ENCODE results near the gene KRT9.
"Not testable (repeated sequence)": the region's sequence is repeated elsewhere in the genome, so short reads cannot be mapped to it uniquely, and the experiment has no call there.

KRT9 gene

GRCh38 chr17:41571561-41572434 lies at the start of gene KRT9:
KRT9 (minus strand) TSS chr17:41572059; CDS start chr17:41571992, 67 bp downstream.
- peaks cover 21% of the 10 kb centered on the region for H3K9me3 Mint-ChIP-seq
- H3K4me3 Mint-ChIP-seq: no peak within 1 kb of the TSS
- H3K4me1 Mint-ChIP-seq: peaks cover 22% of the 10 kb centered on the region
- H3K27me3 Mint-ChIP-seq: peaks cover 63% of the 10 kb centered on the region
- ATAC-seq (replicated peaks; ENCODE audit: extremely low read depth, poor library complexity, severe bottlenecking) (no peak), DNase-seq (ENCODE audit: low spot score in 2 of 2) (no peak)
- no peak within 1 kb of the TSS for H3K27ac Mint-ChIP-seq (ENCODE audit: low read depth)
- peaks cover 7% of the 10 kb centered on the region for H3K36me3 Mint-ChIP-seq (ENCODE audit: insufficient read depth)

- peaks cover 40% of the 10 kb centered on the region for H3K27me3 Mint-ChIP-seq
- H3K9me3 Mint-ChIP-seq; DNase-seq (ENCODE audit: low spot score in 2 of 2); H3K36me3 Mint-ChIP-seq (ENCODE audit: insufficient read depth); ATAC-seq (replicated peaks; ENCODE audit: extremely low read depth, poor library complexity, severe bottlenecking); H3K4me3 Mint-ChIP-seq; H3K27ac Mint-ChIP-seq (ENCODE audit: low read depth); H3K4me1 Mint-ChIP-seq: not testable (repeated sequence)
Measured at GRCh38 chr17:41621435-41621817, 49.6 kb upstream of the KRT9 start.

- H3K27me3 Mint-ChIP-seq: peaks cover 36% of the 10 kb centered on the region
- H3K4me1 Mint-ChIP-seq: no peaks in the 10 kb centered on the region
- H3K36me3 Mint-ChIP-seq (ENCODE audit: insufficient read depth): peaks cover 5% of the 10 kb centered on the region
- no peak overlapping the region for H3K4me3 Mint-ChIP-seq
- H3K9me3 Mint-ChIP-seq: no peaks in the 10 kb centered on the region
- H3K27ac Mint-ChIP-seq (ENCODE audit: low read depth): no peak overlapping the region
- DNase-seq (ENCODE audit: low spot score in 2 of 2) (no peak), ATAC-seq (replicated peaks; ENCODE audit: extremely low read depth, poor library complexity, severe bottlenecking) (no peak)
Measured at GRCh38 chr17:41620583-41621434, 49.0 kb upstream of the KRT9 start.

GRCh38 chr17:41619927-41620582 lies 48.2 kb upstream of the KRT9 start:
- DNase-seq (ENCODE audit: low spot score in 2 of 2); H3K4me1 Mint-ChIP-seq; H3K27ac Mint-ChIP-seq (ENCODE audit: low read depth); H3K36me3 Mint-ChIP-seq (ENCODE audit: insufficient read depth); H3K9me3 Mint-ChIP-seq; ATAC-seq (replicated peaks; ENCODE audit: extremely low read depth, poor library complexity, severe bottlenecking); H3K4me3 Mint-ChIP-seq: not testable (repeated sequence)
- peaks cover 39% of the 10 kb centered on the region for H3K27me3 Mint-ChIP-seq

GRCh38 chr17:41619036-41619926 lies 47.4 kb upstream of the KRT9 start:
- ATAC-seq (replicated peaks; ENCODE audit: extremely low read depth, poor library complexity, severe bottlenecking) (no peak), DNase-seq (ENCODE audit: low spot score in 2 of 2) (no peak)
- H3K27me3 Mint-ChIP-seq: peaks cover 47% of the 10 kb centered on the region
- no peak overlapping the region for H3K27ac Mint-ChIP-seq (ENCODE audit: low read depth)
- no peak overlapping the region for H3K4me3 Mint-ChIP-seq
- H3K9me3 Mint-ChIP-seq: no peaks in the 10 kb centered on the region
- H3K36me3 Mint-ChIP-seq (ENCODE audit: insufficient read depth): peaks cover 5% of the 10 kb centered on the region
- H3K4me1 Mint-ChIP-seq: no peaks in the 10 kb centered on the region

GRCh38 chr17:41618341-41619035 lies 46.6 kb upstream of the KRT9 start:
- DNase-seq (ENCODE audit: low spot score in 2 of 2): no peak
- Mint-ChIP-seq H3K9me3 (no peaks in the 10 kb centered on the region), H3K27me3 (peaks cover 55% of the 10 kb centered on the region), H3K27ac (ENCODE audit: low read depth) (no peak overlapping the region), H3K4me1 (no peaks in the 10 kb centered on the region), H3K36me3 (ENCODE audit: insufficient read depth) (peaks cover 5% of the 10 kb centered on the region), H3K4me3 (no peak overlapping the region)
- ATAC-seq (replicated peaks; ENCODE audit: extremely low read depth, poor library complexity, severe bottlenecking): no peak

GRCh38 chr17:41617698-41618097 lies 45.8 kb upstream of the KRT9 start:
- Mint-ChIP-seq H3K9me3 (no peaks in the 10 kb centered on the region), H3K27ac (ENCODE audit: low read depth) (no peak overlapping the region), H3K36me3 (ENCODE audit: insufficient read depth) (peaks cover 5% of the 10 kb centered on the region), H3K4me1 (no peaks in the 10 kb centered on the region), H3K4me3 (no peak overlapping the region), H3K27me3 (peaks cover 59% of the 10 kb centered on the region)
- ATAC-seq (replicated peaks; ENCODE audit: extremely low read depth, poor library complexity, severe bottlenecking) (no peak), DNase-seq (ENCODE audit: low spot score in 2 of 2) (no peak)

- no peaks in the 10 kb centered on the region for H3K4me1 Mint-ChIP-seq
- ATAC-seq (replicated peaks; ENCODE audit: extremely low read depth, poor library complexity, severe bottlenecking) (no peak), DNase-seq (ENCODE audit: low spot score in 2 of 2) (no peak)
- peaks cover 2% of the 10 kb centered on the region for H3K36me3 Mint-ChIP-seq (ENCODE audit: insufficient read depth)
- no peak overlapping the region for H3K4me3 Mint-ChIP-seq
- H3K27ac Mint-ChIP-seq (ENCODE audit: low read depth): no peak overlapping the region
- H3K9me3 Mint-ChIP-seq: no peaks in the 10 kb centered on the region
- H3K27me3 Mint-ChIP-seq: peaks cover 58% of the 10 kb centered on the region
Measured at GRCh38 chr17:41617136-41617535, 45.3 kb upstream of the KRT9 start.

- not testable (repeated sequence) for DNase-seq (ENCODE audit: low spot score in 2 of 2); H3K4me1 Mint-ChIP-seq; H3K36me3 Mint-ChIP-seq (ENCODE audit: insufficient read depth); H3K27ac Mint-ChIP-seq (ENCODE audit: low read depth); H3K4me3 Mint-ChIP-seq; H3K9me3 Mint-ChIP-seq; ATAC-seq (replicated peaks; ENCODE audit: extremely low read depth, poor library complexity, severe bottlenecking)
- H3K27me3 Mint-ChIP-seq: peaks cover 52% of the 10 kb centered on the region
Measured at GRCh38 chr17:41616486-41616885, 44.6 kb upstream of the KRT9 start.

GRCh38 chr17:41615454-41615853 lies 43.6 kb upstream of the KRT9 start:
- H3K27ac Mint-ChIP-seq (ENCODE audit: low read depth): no peak overlapping the region
- no peak for ATAC-seq (replicated peaks; ENCODE audit: extremely low read depth, poor library complexity, severe bottlenecking)
- H3K4me3 Mint-ChIP-seq: no peak overlapping the region
- no peaks in the 10 kb centered on the region for H3K4me1 Mint-ChIP-seq
- H3K36me3 Mint-ChIP-seq (ENCODE audit: insufficient read depth): peaks cover 2% of the 10 kb centered on the region
- H3K9me3 Mint-ChIP-seq: no peaks in the 10 kb centered on the region
- peaks cover 47% of the 10 kb centered on the region for H3K27me3 Mint-ChIP-seq
- no peak for DNase-seq (ENCODE audit: low spot score in 2 of 2)

- ATAC-seq (replicated peaks; ENCODE audit: extremely low read depth, poor library complexity, severe bottlenecking): not testable (repeated sequence)
Measured at GRCh38 chr17:41614767-41615166, 42.9 kb upstream of the KRT9 start.

More at GRCh38 chr17:41614767-41615166, 42.9 kb upstream of the KRT9 start:
- not testable (repeated sequence) for H3K36me3 Mint-ChIP-seq (ENCODE audit: insufficient read depth); H3K4me1 Mint-ChIP-seq; H3K27ac Mint-ChIP-seq (ENCODE audit: low read depth); H3K4me3 Mint-ChIP-seq; DNase-seq (ENCODE audit: low spot score in 2 of 2); H3K9me3 Mint-ChIP-seq
- H3K27me3 Mint-ChIP-seq: peaks cover 45% of the 10 kb centered on the region
